Measurements from ENCODE around the gene CYBA. TPM values are rescaled to one million over a fixed set of nuclear protein-coding genes. Genes with fewer than 3 reads are reported as not detected.
A peak's percentile ranks its signal among the peaks of the same experiment; 100 is the strongest.

CYBA gene
- total and polyA plus RNA-seq, 9 of the 15 experiments (the other 6 are each of a cell fraction or from before 2014, with no cell fraction given): 0.34 to 683 (median 93.0) TPM

GRCh38 chr16:88650749-88651275 lies at the start of gene CYBA (continued):
- TF ChIP-seq, protein P1, sequence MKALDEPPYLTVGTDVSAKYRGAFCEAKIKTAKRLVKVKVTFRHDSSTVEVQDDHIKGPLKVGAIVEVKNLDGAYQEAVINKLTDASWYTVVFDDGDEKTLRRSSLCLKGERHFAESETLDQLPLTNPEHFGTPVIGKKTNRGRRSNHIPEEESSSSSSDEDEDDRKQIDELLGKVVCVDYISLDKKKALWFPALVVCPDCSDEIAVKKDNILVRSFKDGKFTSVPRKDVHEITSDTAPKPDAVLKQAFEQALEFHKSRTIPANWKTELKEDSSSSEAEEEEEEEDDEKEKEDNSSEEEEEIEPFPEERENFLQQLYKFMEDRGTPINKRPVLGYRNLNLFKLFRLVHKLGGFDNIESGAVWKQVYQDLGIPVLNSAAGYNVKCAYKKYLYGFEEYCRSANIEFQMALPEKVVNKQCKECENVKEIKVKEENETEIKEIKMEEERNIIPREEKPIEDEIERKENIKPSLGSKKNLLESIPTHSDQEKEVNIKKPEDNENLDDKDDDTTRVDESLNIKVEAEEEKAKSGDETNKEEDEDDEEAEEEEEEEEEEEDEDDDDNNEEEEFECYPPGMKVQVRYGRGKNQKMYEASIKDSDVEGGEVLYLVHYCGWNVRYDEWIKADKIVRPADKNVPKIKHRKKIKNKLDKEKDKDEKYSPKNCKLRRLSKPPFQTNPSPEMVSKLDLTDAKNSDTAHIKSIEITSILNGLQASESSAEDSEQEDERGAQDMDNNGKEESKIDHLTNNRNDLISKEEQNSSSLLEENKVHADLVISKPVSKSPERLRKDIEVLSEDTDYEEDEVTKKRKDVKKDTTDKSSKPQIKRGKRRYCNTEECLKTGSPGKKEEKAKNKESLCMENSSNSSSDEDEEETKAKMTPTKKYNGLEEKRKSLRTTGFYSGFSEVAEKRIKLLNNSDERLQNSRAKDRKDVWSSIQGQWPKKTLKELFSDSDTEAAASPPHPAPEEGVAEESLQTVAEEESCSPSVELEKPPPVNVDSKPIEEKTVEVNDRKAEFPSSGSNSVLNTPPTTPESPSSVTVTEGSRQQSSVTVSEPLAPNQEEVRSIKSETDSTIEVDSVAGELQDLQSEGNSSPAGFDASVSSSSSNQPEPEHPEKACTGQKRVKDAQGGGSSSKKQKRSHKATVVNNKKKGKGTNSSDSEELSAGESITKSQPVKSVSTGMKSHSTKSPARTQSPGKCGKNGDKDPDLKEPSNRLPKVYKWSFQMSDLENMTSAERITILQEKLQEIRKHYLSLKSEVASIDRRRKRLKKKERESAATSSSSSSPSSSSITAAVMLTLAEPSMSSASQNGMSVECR (CRISPR knock-in tag; IDR thresholded peaks at IDR 0.05): peak; percentile 74; the same call in 1 of the 2 replicates
- TF ChIP-seq, protein P2, sequence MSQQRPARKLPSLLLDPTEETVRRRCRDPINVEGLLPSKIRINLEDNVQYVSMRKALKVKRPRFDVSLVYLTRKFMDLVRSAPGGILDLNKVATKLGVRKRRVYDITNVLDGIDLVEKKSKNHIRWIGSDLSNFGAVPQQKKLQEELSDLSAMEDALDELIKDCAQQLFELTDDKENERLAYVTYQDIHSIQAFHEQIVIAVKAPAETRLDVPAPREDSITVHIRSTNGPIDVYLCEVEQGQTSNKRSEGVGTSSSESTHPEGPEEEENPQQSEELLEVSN (IDR thresholded peaks at IDR 0.05; ENCODE audit: borderline replicate concordance in 1 of 2, extremely low read depth in 1 of 2, insufficient read depth in 1 of 2, insufficient read length in 1 of 2, low read depth in 1 of 2, low read length in 1 of 2, poor library complexity in 1 of 2, severe bottlenecking in 1 of 2): peak in 1 of 2 experiments; percentile 26
- TF ChIP-seq ZNF354B (CRISPR knock-in tag; IDR thresholded peaks at IDR 0.05) (no peak), PTBP1 (IDR thresholded peaks at IDR 0.05; ENCODE audit: low read depth, low read length) (0 out of 2 replicates have a peak, but pooled peaks have one; percentile 18), CHD1 (IDR thresholded peaks at IDR 0.05; ENCODE audit: low read length) (peak; percentile 30), YY1 (IDR thresholded peaks at IDR 0.05; ENCODE audit: borderline replicate concordance in 1 of 3, control insufficient read depth in 1 of 3, extremely low read depth in 1 of 3, insufficient read depth in 3 of 3, insufficient read length in 1 of 3, insufficient replicate concordance in 2 of 3, low read depth in 1 of 3, low read length in 2 of 3) (peak in 1 of 3 experiments; percentile 76), NR4A1 (CRISPR knock-in tag; IDR thresholded peaks at IDR 0.05) (no peak), NR4A1 (tag; IDR thresholded peaks at IDR 0.05) (no peak), EGR1 (conservative IDR thresholded peaks at IDR 0.05) (0 out of 2 replicates have a peak, but pooled peaks have one; percentile 26), FIP1L1 (IDR thresholded peaks at IDR 0.05; ENCODE audit: low read depth, low read length, poor library complexity, severe bottlenecking) (peak; percentile 45), SMC3 (conservative IDR thresholded peaks at IDR 0.05; ENCODE audit: insufficient read depth, low read depth, low read length) (0 out of 2 replicates have a peak, but pooled peaks have one; percentile 3), TAF1 (IDR thresholded peaks at IDR 0.05; ENCODE audit: control insufficient read depth, extremely low read depth, insufficient read depth, low read length, severe bottlenecking) (peak; percentile 91), ZNF124 (CRISPR knock-in tag; IDR thresholded peaks at IDR 0.05) (0 out of 2 replicates have a peak, but pooled peaks have one; percentile 36), MAZ (CRISPR knock-in tag; conservative IDR thresholded peaks at IDR 0.05 in 1 of 2, IDR thresholded peaks at IDR 0.05 in 1 of 2) (peak in 1 of 2 experiments; percentile 83; a peak in 2 of 4 replicates), E2F1 (CRISPR knock-in tag; IDR thresholded peaks at IDR 0.05) (0 out of 2 replicates have a peak, but pooled peaks have one; percentile 63)
- TF ChIP-seq, protein P3, sequence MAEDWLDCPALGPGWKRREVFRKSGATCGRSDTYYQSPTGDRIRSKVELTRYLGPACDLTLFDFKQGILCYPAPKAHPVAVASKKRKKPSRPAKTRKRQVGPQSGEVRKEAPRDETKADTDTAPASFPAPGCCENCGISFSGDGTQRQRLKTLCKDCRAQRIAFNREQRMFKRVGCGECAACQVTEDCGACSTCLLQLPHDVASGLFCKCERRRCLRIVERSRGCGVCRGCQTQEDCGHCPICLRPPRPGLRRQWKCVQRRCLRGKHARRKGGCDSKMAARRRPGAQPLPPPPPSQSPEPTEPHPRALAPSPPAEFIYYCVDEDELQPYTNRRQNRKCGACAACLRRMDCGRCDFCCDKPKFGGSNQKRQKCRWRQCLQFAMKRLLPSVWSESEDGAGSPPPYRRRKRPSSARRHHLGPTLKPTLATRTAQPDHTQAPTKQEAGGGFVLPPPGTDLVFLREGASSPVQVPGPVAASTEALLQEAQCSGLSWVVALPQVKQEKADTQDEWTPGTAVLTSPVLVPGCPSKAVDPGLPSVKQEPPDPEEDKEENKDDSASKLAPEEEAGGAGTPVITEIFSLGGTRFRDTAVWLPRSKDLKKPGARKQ (CRISPR knock-in tag; IDR thresholded peaks at IDR 0.05): no peak
